Common myeloid progenitor, CD34-positive (primary cell): ENCODE measurements around the gene CCDC190.

ENCODE experiments used
- CTCF ChIA-PET: fragments of 350-600 bp; sonication (Branson Sonifier 250); formaldehyde crosslinking; loops from one replicate; lab custom pipeline; 2021; ENCODE audit warnings: antibody characterized with exemption; lab: Charles Lee
- POLR2A ChIA-PET: fragments of 350-600 bp; sonication (Branson Sonifier 250); formaldehyde crosslinking; loops from one replicate; lab custom pipeline; 2021; ENCODE audit warnings: antibody characterized with exemption; lab: Charles Lee
- DNase-seq, 3 donors: peaks; one replicate each; pipeline versions ENCODE4 v3.0.0 to v3.0.0-alpha.2; 2013
- H3K27ac ChIP-seq, 2 experiments: 1 replicate in 1 of 2; 2 replicates in 1 of 2; pipeline ENCODE4 v1.7.0; 2013; ENCODE audit warnings: inconsistent platforms in 2 of 2, low read length in 2 of 2, mild to moderate bottlenecking in 2 of 2, low read depth in 1 of 2, moderate library complexity in 1 of 2; ENCODE audit not compliant: severe bottlenecking in 2 of 2, insufficient read depth in 1 of 2, poor library complexity in 1 of 2
- H3K27me3 ChIP-seq, 5 experiments: replicated peaks in 2 of 5; 1 replicate in 3 of 5; 2 replicates in 2 of 5; pipeline versions ENCODE4 v1.6.1 to v1.7.0; 2013; ENCODE audit warnings: low read length in 4 of 5, mild to moderate bottlenecking in 2 of 5, moderate library complexity in 2 of 5, inconsistent platforms in 1 of 5; ENCODE audit not compliant: insufficient read depth in 5 of 5, control insufficient read depth in 4 of 5
- H3K36me3 ChIP-seq, 4 experiments: 1 replicate in 2 of 4; 2 replicates in 2 of 4; pipeline versions ENCODE4 v1.6.1 to v1.7.0; 2013; ENCODE audit warnings: low read length in 3 of 4, control low read depth in 1 of 4, mild to moderate bottlenecking in 1 of 4; ENCODE audit not compliant: control insufficient read depth in 4 of 4, insufficient read depth in 4 of 4
- H3K4me1 ChIP-seq, 4 experiments: 1 replicate in 3 of 4; 2 replicates in 1 of 4; pipeline versions ENCODE4 v1.6.1 to v1.7.1; 2013; ENCODE audit warnings: low read length in 3 of 4, mild to moderate bottlenecking in 3 of 4, control low read depth in 1 of 4, inconsistent platforms in 1 of 4, moderate library complexity in 1 of 4; ENCODE audit not compliant: control insufficient read depth in 4 of 4, insufficient read depth in 4 of 4; ENCODE audit errors: control extremely low read depth in 1 of 4
- H3K4me3 ChIP-seq, 7 experiments: 1 replicate in 4 of 7; 2 replicates in 3 of 7; pipeline versions ENCODE4 v1.5.1 to v1.7.0; 2013; ENCODE audit warnings: mild to moderate bottlenecking in 7 of 7, low read length in 6 of 7, moderate library complexity in 6 of 7, inconsistent platforms in 2 of 7, low read depth in 2 of 7, control low read depth in 1 of 7; ENCODE audit not compliant: insufficient read depth in 4 of 7, control insufficient read depth in 1 of 7; ENCODE audit errors: extremely low read depth in 1 of 7
- H3K9me3 ChIP-seq, 5 experiments: 1 replicate in 4 of 5; 2 replicates in 1 of 5; pipeline versions ENCODE4 v1.6.1 to v1.7.1; 2013; ENCODE audit warnings: low read length in 4 of 5, mild to moderate bottlenecking in 2 of 5, inconsistent platforms in 1 of 5, low read depth in 1 of 5, moderate library complexity in 1 of 5; ENCODE audit not compliant: control insufficient read depth in 4 of 5, insufficient read depth in 2 of 5; ENCODE audit errors: control extremely low read depth in 1 of 5
- WGBS: methylation state at CpG from one replicate; pipeline ENCODE4 v1.1.5; 2013; ENCODE audit not compliant: insufficient coverage; 5-methylcytosine and 5-hydroxymethylcytosine counted together

The CCDC190 gene

DNA sequence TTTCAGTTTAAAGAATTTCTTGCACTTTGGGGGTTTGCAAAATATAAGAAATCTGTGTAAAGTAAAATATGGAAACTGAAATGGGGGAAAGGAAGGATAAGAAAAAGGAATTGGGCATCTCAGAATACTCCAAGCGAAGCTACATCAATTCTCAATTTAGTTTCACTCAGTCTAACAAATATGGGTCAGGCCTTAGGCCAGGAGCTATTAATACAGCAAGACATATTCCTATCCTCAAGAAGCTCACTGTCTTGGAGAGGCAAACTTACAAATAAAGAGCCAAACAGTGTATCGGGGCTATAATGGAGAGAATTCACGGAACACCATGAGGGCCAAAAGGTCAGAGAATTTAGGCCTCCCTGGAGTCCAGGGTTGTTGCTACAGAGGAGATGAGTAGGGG, 43.0 kb upstream of the CCDC190 start:
- peaks cover 0 to 2% (median 0%) of the 10 kb centered on the region in 5 experiments for H3K27me3 ChIP-seq
- no peaks in the 10 kb centered on the region for H3K36me3 ChIP-seq
- no peaks in the 10 kb centered on the region for H3K4me1 ChIP-seq
- H3K4me3 ChIP-seq = no peak overlapping the region
- H3K27ac ChIP-seq = no peak overlapping the region
- CTCF ChIA-PET = no interaction called here
- no peaks in the 10 kb centered on the region for H3K9me3 ChIP-seq
- POLR2A ChIA-PET = no interaction called here
- no peak for DNase-seq
- 100% methylated on average over 2 of the region's 3 CpGs for WGBS

DNA sequence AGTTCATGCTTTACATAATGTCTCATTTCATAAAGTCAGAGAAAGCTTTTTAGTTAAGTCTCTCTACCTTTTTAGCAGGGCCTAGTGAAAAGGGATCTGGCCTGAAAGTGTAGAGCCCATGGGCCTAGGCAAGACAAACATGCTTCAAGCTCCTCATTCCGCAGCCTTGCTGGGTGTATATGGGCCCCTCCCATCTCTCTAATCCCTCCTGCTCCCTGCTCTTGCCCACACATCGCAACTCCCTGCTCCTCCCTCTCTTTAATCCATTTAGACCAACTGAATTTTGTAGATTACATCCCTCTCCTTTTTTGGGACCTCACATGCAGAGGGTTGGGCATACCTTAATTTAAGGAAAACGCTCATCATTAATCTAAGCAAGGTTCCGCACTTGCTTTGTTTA, 42.3 kb upstream of the CCDC190 start:
- no peaks in the 10 kb centered on the region for H3K4me1 ChIP-seq
- no peak overlapping the region for H3K4me3 ChIP-seq
- H3K36me3 ChIP-seq = no peaks in the 10 kb centered on the region
- no peak for DNase-seq
- peaks cover 0 to 2% (median 0%) of the 10 kb centered on the region in 5 experiments for H3K27me3 ChIP-seq
- 86% methylated on average over 2 of the region's 4 CpGs for WGBS
- no peak overlapping the region for H3K27ac ChIP-seq
- no peaks in the 10 kb centered on the region for H3K9me3 ChIP-seq
- CTCF ChIA-PET = no interaction called here
- POLR2A ChIA-PET = interaction anchor here (0.7 kb wide), 1 partner anchor 95 kb away, joined by 3 read pairs; no protein-coding TSS in a partner anchor

DNA sequence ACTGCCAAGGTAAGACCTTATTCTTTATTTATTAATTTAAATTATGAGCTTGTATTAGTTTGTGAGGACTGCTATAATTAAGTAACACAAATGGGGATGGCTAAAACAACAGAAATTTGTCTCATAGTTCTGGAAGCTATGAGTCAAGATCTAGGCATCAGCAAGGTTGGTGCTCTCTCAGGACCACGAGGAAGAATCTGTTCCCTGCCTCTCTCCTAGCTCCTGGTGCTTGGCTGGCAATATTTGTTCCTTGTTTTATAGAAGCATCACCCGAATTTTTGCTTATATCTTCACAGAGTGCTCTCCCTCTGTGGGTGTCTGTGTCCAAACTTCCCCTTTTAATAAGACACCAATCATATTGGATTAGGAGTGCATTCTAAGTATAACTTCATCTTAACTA, 41.4 kb upstream of the CCDC190 start:
- Histone ChIP-seq H3K27ac (no peak overlapping the region), H3K4me3 (no peak overlapping the region), H3K9me3 (no peaks in the 10 kb centered on the region), H3K27me3 (peaks cover 0 to 2% (median 0%) of the 10 kb centered on the region in 5 experiments), H3K4me1 (no peaks in the 10 kb centered on the region), H3K36me3 (no peaks in the 10 kb centered on the region)
- ChIA-PET POLR2A (no interaction called here), CTCF (interaction anchor here (1.3 kb wide), 1 partner anchor 54 kb away, joined by 3 read pairs; no protein-coding TSS in a partner anchor)
- WGBS = 100% methylated on average over 1 of the region's 2 CpGs
- DNase-seq = no peak

DNA sequence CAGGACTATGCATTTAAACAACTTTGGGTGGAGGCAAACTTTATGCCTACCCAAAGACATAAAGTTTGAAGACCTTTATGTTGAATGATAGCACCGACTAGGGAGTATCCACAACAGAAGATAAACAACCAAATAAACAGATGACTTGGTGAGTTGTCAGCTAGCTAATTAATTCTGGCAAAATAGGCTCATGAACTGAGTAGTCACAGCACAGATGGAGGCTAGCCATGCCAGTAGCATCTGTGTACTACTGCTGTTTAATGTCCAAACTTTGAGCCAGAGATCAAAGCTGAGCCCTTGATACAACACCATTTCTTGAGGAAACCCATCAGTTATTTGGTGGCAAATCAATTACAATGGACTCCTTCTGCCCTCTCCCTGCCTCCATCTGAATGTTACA, 40.3 kb upstream of the CCDC190 start:
- H3K9me3 ChIP-seq = no peaks in the 10 kb centered on the region
- POLR2A ChIA-PET = no interaction called here
- no peak overlapping the region for H3K27ac ChIP-seq
- H3K4me1 ChIP-seq = no peaks in the 10 kb centered on the region
- no peak for DNase-seq
- CTCF ChIA-PET = interaction anchor here (1.3 kb wide), 1 partner anchor 53 kb away, joined by 3 read pairs; no protein-coding TSS in a partner anchor
- H3K36me3 ChIP-seq = no peaks in the 10 kb centered on the region
- H3K4me3 ChIP-seq = no peak overlapping the region
- H3K27me3 ChIP-seq = peaks cover 0 to 2% (median 0%) of the 10 kb centered on the region in 5 experiments
- WGBS = no CpG with 5 or more reads among the region's 1 CpG

DNA sequence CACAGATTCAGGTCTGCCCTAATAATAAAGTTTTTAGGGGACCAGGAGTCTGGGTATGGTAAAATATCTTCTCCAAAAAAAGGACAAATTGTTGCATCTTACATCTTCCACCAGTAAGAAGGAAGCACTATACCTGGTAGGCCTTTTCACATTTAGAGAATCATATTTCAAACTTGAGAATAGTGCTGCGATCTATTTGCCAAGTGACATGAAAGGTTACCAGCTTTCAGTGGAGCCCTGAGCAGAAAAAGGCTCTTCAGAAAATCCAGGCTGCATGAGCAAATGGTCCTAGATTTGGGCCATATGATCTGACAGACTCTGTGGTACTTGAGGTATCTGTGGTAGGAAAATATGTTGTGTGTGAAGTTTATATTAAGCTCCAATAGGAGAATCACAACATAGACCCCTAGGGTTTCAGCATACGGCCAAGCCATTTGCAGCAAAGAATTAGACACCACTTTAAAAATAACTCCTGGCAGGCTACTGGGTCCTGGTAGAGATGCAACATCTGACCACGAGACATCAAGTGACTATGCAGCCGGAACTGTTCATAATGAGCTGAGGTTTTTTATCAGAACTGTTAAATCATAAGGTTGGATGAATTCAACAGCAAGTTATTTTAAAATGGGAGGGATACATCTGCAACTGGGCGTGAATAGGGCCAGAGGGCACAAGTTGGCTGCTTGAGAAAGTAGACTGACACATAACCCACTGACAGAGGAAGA, 38.6 kb upstream of the CCDC190 start:
- no peaks in the 10 kb centered on the region for H3K4me1 ChIP-seq
- peaks cover 0 to 2% (median 0%) of the 10 kb centered on the region in 5 experiments for H3K27me3 ChIP-seq
- POLR2A ChIA-PET = interaction anchor here (0.6 kb wide), 1 partner anchor 331 kb away, joined by 4 read pairs; no protein-coding TSS in a partner anchor
- no peaks in the 10 kb centered on the region for H3K36me3 ChIP-seq
- CTCF ChIA-PET = no interaction called here
- H3K4me3 ChIP-seq = no peak overlapping the region
- no peak for DNase-seq
- H3K9me3 ChIP-seq = no peaks in the 10 kb centered on the region
- 96% methylated on average over 5 of the region's 5 CpGs for WGBS
- no peak overlapping the region for H3K27ac ChIP-seq

DNA sequence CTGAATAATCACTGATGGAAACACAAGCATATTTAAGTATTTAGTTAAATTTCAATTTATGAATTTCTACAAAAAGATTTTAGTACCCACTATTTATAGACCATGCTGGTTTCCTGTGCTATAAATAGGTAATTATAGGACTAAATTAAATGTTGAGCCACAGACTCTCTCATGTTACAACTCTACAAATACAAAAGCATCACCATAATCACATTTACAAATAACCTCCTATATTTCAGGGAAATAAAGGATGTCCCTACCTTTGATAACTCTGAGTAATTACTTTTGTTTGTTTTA, 32.6 kb upstream of the CCDC190 start:
- H3K4me3 ChIP-seq = no peak overlapping the region
- ChIA-PET CTCF (no interaction called here), POLR2A (no interaction called here)
- H3K27me3 ChIP-seq = no peaks in the 10 kb centered on the region
- no peaks in the 10 kb centered on the region for H3K36me3 ChIP-seq
- no peak overlapping the region for H3K27ac ChIP-seq
- no peak for DNase-seq
- no peaks in the 10 kb centered on the region for H3K9me3 ChIP-seq
- peaks cover 0 to 8% (median 0%) of the 10 kb centered on the region in 4 experiments for H3K4me1 ChIP-seq

DNA sequence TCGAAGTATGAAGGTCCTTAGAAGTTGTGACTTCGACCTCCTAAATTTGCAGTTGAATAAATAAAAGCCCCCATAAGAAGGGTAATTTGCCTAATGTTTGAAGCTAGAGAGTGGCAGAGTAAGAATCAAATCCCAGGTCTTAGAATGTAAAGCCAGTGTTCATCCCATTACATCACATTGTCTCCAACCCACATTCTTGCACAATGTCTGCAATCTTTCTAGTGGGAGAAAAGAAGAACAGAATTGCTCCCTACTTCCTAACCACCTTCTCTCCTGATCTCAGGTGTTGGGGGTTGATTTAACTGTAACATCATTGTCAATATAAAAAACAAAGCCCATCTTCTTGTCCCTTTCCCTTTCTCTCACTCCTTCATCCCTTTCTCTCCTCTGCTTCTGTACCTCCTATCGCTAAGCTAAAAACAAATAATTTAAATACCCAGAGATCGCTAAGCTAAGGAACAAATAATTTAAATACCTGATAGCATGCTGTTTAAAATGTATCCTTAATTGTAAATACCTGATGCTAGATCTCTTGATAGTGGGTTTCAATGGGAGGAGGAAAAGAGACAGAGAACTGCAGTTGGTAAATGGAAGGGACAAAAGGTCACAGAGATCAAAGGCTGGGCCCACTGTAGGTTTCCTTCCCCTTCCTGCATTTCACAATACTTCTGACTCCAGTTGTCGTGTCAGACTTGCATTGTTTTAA, 32.1 kb upstream of the CCDC190 start:
- Histone ChIP-seq H3K36me3 (no peaks in the 10 kb centered on the region), H3K4me3 (no peak overlapping the region), H3K4me1 (peaks cover 0 to 8% (median 0%) of the 10 kb centered on the region in 4 experiments), H3K27ac (no peak overlapping the region), H3K27me3 (no peaks in the 10 kb centered on the region), H3K9me3 (no peaks in the 10 kb centered on the region)
- CTCF ChIA-PET = no interaction called here
- no CpG with 5 or more reads among the region's 5 CpGs for WGBS
- peak in 1 of 3 donors; percentile 1 for DNase-seq
- POLR2A ChIA-PET = no interaction called here
